DOHH2 (cell line): ENCODE measurements around the gene SSPN.

Experiments used
- H3F3A ChIP-seq: fragments of 200-600 bp; sonication (generic), shearing (Covaris generic); 2 replicates; pipeline ENCODE4 v1.6.0; 2016; ENCODE audit warnings: antibody characterized with exemption, mild to moderate bottlenecking; ENCODE audit not compliant: control insufficient read depth, insufficient read depth
- H3K27ac ChIP-seq: fragments of 200-600 bp; sonication (generic); 2 replicates; pipeline ENCODE4 v1.5.1; 2014; ENCODE audit warnings: low read depth, mild to moderate bottlenecking, low read length, moderate library complexity
- H3K27me3 ChIP-seq: fragments of 200-600 bp; sonication (generic); 2 replicates; pipeline ENCODE4 v1.6.1; 2014; ENCODE audit warnings: mild to moderate bottlenecking, low read length, mixed read lengths; ENCODE audit not compliant: control insufficient read depth
- H3K36me3 ChIP-seq: fragments of 200-600 bp; sonication (generic); 2 replicates; pipeline ENCODE4 v1.6.1; 2014; ENCODE audit warnings: mild to moderate bottlenecking, low read length, moderate library complexity, mixed read lengths; ENCODE audit not compliant: control insufficient read depth
- H3K4me1 ChIP-seq: fragments of 200-600 bp; sonication (generic); 2 replicates; pipeline ENCODE4 v1.6.1; 2014; ENCODE audit warnings: mild to moderate bottlenecking, low read length, mixed read lengths; ENCODE audit not compliant: control insufficient read depth
- H3K4me2 ChIP-seq: fragments of 200-600 bp; sonication (generic); 2 replicates; pipeline ENCODE4 v1.6.0; 2014; ENCODE audit warnings: mild to moderate bottlenecking, low read length, moderate library complexity
- H3K4me3 ChIP-seq: fragments of 200-600 bp; sonication (generic); 2 replicates; pipeline ENCODE4 v1.5.1; 2014; ENCODE audit warnings: mild to moderate bottlenecking, low read length, mixed read lengths
- H3K79me2 ChIP-seq: fragments of 200-600 bp; sonication (generic); 2 replicates; pipeline ENCODE4 v1.6.1; 2014; ENCODE audit warnings: mild to moderate bottlenecking, low read length, mixed read lengths; ENCODE audit not compliant: control insufficient read depth
- H3K9me2 ChIP-seq: fragments of 200-600 bp; sonication (generic); replicated peaks from 2 replicates; pipeline ENCODE4 v1.6.1; 2014; ENCODE audit warnings: mild to moderate bottlenecking, low read length, mixed read lengths; ENCODE audit not compliant: control insufficient read depth
- H3K9me3 ChIP-seq: fragments of 200-600 bp; sonication (generic); 2 replicates; pipeline ENCODE4 v1.6.1; 2014; ENCODE audit warnings: antibody characterized with exemption, low read length, mixed read lengths; ENCODE audit not compliant: control insufficient read depth, insufficient read depth
- H4K20me1 ChIP-seq: fragments of 200-600 bp; sonication (generic); 2 replicates; pipeline ENCODE4 v1.6.0; 2014; ENCODE audit warnings: low read depth, mild to moderate bottlenecking, antibody characterized with exemption, low read length, moderate library complexity; ENCODE audit not compliant: control insufficient read depth, insufficient read depth
- EZH2phosphoT487 ChIP-seq: fragments of 200-600 bp; sonication (generic); IDR thresholded peaks from 2 replicates; pipeline ENCODE4 v1.6.1; 2017; ENCODE audit warnings: borderline replicate concordance, mild to moderate bottlenecking, antibody characterized with exemption, low read length, moderate library complexity, mixed read lengths
- TF ChIP-seq, protein P1 (sequence below): fragments of 200-600 bp; sonication (generic); IDR thresholded peaks from one replicate; pipeline ENCODE4 v1.5.1; 2014; ENCODE audit warnings: antibody characterized with exemption, mild to moderate bottlenecking, low read depth, low read length; ENCODE audit not compliant: poor library complexity, severe bottlenecking

SSPN gene

DNA sequence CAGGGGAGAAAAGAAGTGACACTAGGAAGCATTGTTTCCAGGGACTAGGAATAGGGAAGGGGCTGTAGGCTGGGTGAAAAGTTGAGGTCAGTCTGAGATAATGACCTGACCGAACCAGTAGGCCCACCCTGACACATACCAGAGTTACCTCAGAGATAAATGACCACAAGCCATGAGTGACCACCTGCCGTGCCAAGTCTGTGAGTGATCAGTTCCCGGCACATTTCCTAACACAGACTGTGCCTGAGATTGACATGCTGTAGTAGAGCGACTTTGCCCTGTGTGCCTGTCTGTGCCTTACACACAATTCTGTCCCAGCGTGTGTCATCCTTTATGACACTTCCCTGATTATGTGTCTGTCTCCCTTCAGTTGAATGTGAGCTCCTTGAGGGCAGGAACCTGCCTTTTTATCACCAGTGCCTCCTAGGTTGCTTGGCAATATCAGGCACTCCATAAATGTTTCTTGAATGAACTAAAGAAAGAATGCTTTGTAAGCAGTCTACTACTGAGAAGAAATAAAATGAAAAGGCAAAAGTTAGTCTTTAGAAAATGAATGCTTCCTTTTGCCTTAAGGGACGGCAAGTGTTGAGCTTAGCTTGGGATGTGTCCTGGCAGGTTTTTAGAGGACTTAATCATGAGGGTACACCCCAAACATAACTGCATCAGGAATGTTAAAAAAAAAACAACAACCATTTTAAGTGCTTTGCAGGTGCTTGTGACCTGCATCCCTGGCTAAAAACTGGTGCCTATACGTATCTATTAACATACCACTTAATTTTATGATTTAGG lies 9.6 kb upstream of the SSPN start:
- Histone ChIP-seq H3K4me2 (no peak overlapping the region), H3K79me2 (no peaks in the 10 kb centered on the region), H3K9me2 (no peaks in the 10 kb centered on the region), H3K4me1 (no peaks in the 10 kb centered on the region), H3K27ac (no peak overlapping the region), H3K4me3 (no peak overlapping the region), H4K20me1 (no peaks in the 10 kb centered on the region), H3F3A (no peaks in the 10 kb centered on the region), H3K9me3 (no peaks in the 10 kb centered on the region), H3K36me3 (no peaks in the 10 kb centered on the region), H3K27me3 (peaks cover 19% of the 10 kb centered on the region)
- no peak for TF ChIP-seq EZH2phosphoT487
- TF ChIP-seq, protein P1, sequence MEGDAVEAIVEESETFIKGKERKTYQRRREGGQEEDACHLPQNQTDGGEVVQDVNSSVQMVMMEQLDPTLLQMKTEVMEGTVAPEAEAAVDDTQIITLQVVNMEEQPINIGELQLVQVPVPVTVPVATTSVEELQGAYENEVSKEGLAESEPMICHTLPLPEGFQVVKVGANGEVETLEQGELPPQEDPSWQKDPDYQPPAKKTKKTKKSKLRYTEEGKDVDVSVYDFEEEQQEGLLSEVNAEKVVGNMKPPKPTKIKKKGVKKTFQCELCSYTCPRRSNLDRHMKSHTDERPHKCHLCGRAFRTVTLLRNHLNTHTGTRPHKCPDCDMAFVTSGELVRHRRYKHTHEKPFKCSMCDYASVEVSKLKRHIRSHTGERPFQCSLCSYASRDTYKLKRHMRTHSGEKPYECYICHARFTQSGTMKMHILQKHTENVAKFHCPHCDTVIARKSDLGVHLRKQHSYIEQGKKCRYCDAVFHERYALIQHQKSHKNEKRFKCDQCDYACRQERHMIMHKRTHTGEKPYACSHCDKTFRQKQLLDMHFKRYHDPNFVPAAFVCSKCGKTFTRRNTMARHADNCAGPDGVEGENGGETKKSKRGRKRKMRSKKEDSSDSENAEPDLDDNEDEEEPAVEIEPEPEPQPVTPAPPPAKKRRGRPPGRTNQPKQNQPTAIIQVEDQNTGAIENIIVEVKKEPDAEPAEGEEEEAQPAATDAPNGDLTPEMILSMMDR, result no peak

DNA sequence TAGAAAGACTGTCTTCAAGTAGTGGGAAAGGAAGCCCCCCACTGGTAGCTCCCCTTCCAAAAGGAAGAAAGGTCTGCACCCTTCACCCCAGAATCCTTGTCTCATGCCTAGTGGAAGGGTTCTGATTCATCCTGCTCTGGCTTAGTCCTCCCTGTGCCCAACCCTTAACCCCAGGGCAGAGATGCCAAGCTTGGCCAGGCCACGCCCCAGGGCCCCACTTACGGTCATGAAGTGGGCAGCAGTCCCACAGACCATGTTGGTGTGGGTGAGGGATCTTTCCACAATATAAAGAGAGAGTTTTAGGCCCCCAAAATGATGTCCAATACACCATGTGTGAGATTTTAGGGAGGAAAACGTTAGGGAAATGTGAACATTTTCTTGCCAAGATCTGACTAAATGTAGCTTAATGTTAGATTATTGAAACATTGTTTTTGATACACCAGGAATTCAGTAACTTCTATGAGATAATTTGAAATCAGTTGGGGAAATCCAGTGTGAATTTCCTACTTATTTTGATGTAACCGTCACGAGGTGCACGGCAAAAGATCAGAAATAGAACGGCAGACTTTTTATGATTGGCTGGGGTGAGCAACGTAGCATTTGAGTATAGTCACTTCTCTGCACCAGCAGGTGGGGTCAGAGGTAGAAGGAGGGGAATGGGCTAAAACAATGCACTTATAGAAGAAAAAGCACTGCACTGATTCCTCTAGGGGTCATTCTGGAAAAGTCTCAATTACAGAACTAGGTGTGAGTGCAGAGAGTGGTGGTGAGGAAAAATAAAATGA lies 8.2 kb upstream of the SSPN start:
- H3K27ac ChIP-seq, result no peak overlapping the region
- no peaks in the 10 kb centered on the region for H3K36me3 ChIP-seq
- H3K27me3 ChIP-seq, result peaks cover 6% of the 10 kb centered on the region; the same call in 1 of the 2 replicates
- H4K20me1 ChIP-seq, result no peaks in the 10 kb centered on the region
- no peaks in the 10 kb centered on the region for H3K9me2 ChIP-seq
- H3K4me2 ChIP-seq, result no peak overlapping the region
- no peaks in the 10 kb centered on the region for H3K9me3 ChIP-seq
- H3K79me2 ChIP-seq, result no peaks in the 10 kb centered on the region
- no peak for TF ChIP-seq EZH2phosphoT487
- TF ChIP-seq, protein P1, result peak; percentile 36
- H3K4me1 ChIP-seq, result no peaks in the 10 kb centered on the region
- no peak overlapping the region for H3K4me3 ChIP-seq
- H3F3A ChIP-seq, result no peaks in the 10 kb centered on the region

DNA sequence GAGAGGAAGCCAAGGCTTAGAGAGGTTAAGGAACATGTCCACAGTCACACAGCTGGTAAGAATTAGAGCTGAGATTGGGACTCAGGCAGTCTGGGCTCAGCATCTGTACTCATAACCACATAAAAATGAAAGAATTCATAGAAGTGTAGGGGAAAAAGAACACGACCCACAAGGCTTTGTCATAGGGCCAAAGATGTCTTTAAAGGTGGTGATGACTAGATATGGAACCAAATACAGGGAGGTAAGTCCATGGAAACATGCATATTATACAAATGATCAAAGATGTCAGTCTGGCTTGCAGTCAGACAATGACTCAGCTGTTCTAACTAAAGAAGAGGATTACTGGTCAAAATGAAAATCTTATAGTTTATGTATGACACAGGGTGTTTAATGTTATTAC lies 7.2 kb upstream of the SSPN start:
- H3K4me3 ChIP-seq, result no peak overlapping the region
- H3F3A ChIP-seq, result no peaks in the 10 kb centered on the region
- H3K4me1 ChIP-seq, result no peaks in the 10 kb centered on the region
- TF ChIP-seq, protein P1, result no peak
- TF ChIP-seq EZH2phosphoT487, result no peak
- H3K9me2 ChIP-seq, result no peaks in the 10 kb centered on the region
- no peak overlapping the region for H3K4me2 ChIP-seq
- no peaks in the 10 kb centered on the region for H3K79me2 ChIP-seq
- H4K20me1 ChIP-seq, result no peaks in the 10 kb centered on the region
- no peaks in the 10 kb centered on the region for H3K36me3 ChIP-seq
- H3K9me3 ChIP-seq, result no peaks in the 10 kb centered on the region
- H3K27me3 ChIP-seq, result peaks cover 6% of the 10 kb centered on the region; the same call in 1 of the 2 replicates
- H3K27ac ChIP-seq, result no peak overlapping the region
